Activated CD8-positive, alpha-beta memory T cell treated with anti-CD3 and anti-CD28 coated beads, Interleukin-2, amount 10 ng/mL, durations not matched to agents 7 days and 5 days (primary cell): ENCODE measurements around the gene RAB9A. TPM values are rescaled to one million over a fixed set of nuclear protein-coding genes. Genes with fewer than 3 reads are reported as not detected.
A peak's percentile ranks its signal among the peaks of the same experiment; 100 is the strongest.

Experiments used
- ATAC-seq: fragments of 150-1000 bp; cut with Tn5 transposase; one replicate; pipeline ENCODE4 v1.10.0; 2021; ENCODE audit warnings: moderate library complexity
- CTCF ChIA-PET: fragments of 350-600 bp; sonication (Branson Sonifier 250); formaldehyde crosslinking; loops from one replicate; lab custom pipeline; 2021; ENCODE audit warnings: antibody characterized with exemption; lab: Charles Lee
- DNase-seq: peaks from one replicate; pipeline ENCODE4 v3.0.0-alpha.2; 2020
- H3K27ac Mint-ChIP-seq: one replicate; pipeline ENCODE4 v1.8.0; 2021; ENCODE audit warnings: mild to moderate bottlenecking, mixed read lengths
- H3K27me3 Mint-ChIP-seq: one replicate; pipeline ENCODE4 v1.8.0; 2021; ENCODE audit warnings: mixed read lengths
- H3K36me3 Mint-ChIP-seq: one replicate; pipeline ENCODE4 v1.8.0; 2021; ENCODE audit warnings: mild to moderate bottlenecking, mixed read lengths
- H3K4me1 Mint-ChIP-seq: one replicate; pipeline ENCODE4 v1.8.0; 2021; ENCODE audit warnings: mixed read lengths
- H3K4me3 Mint-ChIP-seq: one replicate; pipeline ENCODE4 v1.8.0; 2021; ENCODE audit warnings: mild to moderate bottlenecking, moderate library complexity, mixed read lengths
- H3K9me3 Mint-ChIP-seq: one replicate; pipeline ENCODE4 v1.8.0; 2022; ENCODE audit warnings: low read depth, mixed read lengths
- total RNA-seq, 2 experiments: library from RNA; stranded (reverse); gene quantifications; one replicate each; pipeline ENCODE4 v1.2.3, GENCODE V29; 2021

RAB9A gene
- total RNA-seq, 2 experiments from 2014 or later, result 13.7 to 20.3 TPM

GRCh38 chrX:13747836-13748235, 58.9 kb downstream of the RAB9A start:
- CTCF ChIA-PET, result interaction anchor here (1.3 kb wide), 1 partner anchor 30 kb away, joined by 3 read pairs; no protein-coding TSS in a partner anchor
- DNase-seq, result peak; percentile 45
- H3K9me3 Mint-ChIP-seq, result no peaks in the 10 kb centered on the region

GRCh38 chrX:13748486-13748885, 59.6 kb downstream of the RAB9A start:
- Mint-ChIP-seq H3K36me3 (peaks cover 45% of the 10 kb centered on the region), H3K9me3 (no peaks in the 10 kb centered on the region), H3K4me3 (no peak overlapping the region), H3K27me3 (no peaks in the 10 kb centered on the region), H3K4me1 (peaks cover 30% of the 10 kb centered on the region), H3K27ac (no peak overlapping the region)
- ATAC-seq (no peak), DNase-seq (no peak)
- CTCF ChIA-PET, result interaction anchor here (0.7 to 1.3 kb wide), 4 partner anchors 30 to 283 kb away, joined by 3 read pairs; no protein-coding TSS in a partner anchor

More at GRCh38 chrX:13747836-13748235, 58.9 kb downstream of the RAB9A start:
- H3K4me3 Mint-ChIP-seq, result no peak overlapping the region
- peak overlapping the region; percentile 41 for H3K27ac Mint-ChIP-seq
- peaks cover 41% of the 10 kb centered on the region for H3K36me3 Mint-ChIP-seq
- no peak for ATAC-seq
- peaks cover 27% of the 10 kb centered on the region for H3K4me1 Mint-ChIP-seq
- no peaks in the 10 kb centered on the region for H3K27me3 Mint-ChIP-seq

- H3K9me3 Mint-ChIP-seq, result no peaks in the 10 kb centered on the region
- H3K36me3 Mint-ChIP-seq, result peaks cover 39% of the 10 kb centered on the region
- H3K4me3 Mint-ChIP-seq, result no peak overlapping the region
- peaks cover 35% of the 10 kb centered on the region for H3K4me1 Mint-ChIP-seq
- peak overlapping the region; percentile 43 for H3K27ac Mint-ChIP-seq
- no peaks in the 10 kb centered on the region for H3K27me3 Mint-ChIP-seq
- ATAC-seq, result peak; percentile 68
- CTCF ChIA-PET, result interaction anchor here (0.9 to 2.3 kb wide), 5 partner anchors 15 to 282 kb away, joined by 3 to 7 read pairs (median 4); partner anchors contain the start of genes OFD1 and TRAPPC2
- no peak for DNase-seq
Measured at GRCh38 chrX:13750204-13750603, 61.3 kb downstream of the RAB9A start.

GRCh38 chrX:13750812-13751211, 61.9 kb downstream of the RAB9A start:
- H3K9me3 Mint-ChIP-seq, result no peaks in the 10 kb centered on the region
- no peak for DNase-seq
- no peak for ATAC-seq
- no peaks in the 10 kb centered on the region for H3K27me3 Mint-ChIP-seq
- H3K36me3 Mint-ChIP-seq, result peaks cover 38% of the 10 kb centered on the region
- CTCF ChIA-PET, result interaction anchor here (1.0 to 2.3 kb wide), 6 partner anchors 8 to 281 kb away, joined by 3 to 7 read pairs (median 4); partner anchors contain the start of genes OFD1 and TRAPPC2
- no peak overlapping the region for H3K27ac Mint-ChIP-seq
- H3K4me3 Mint-ChIP-seq, result no peak overlapping the region
- H3K4me1 Mint-ChIP-seq, result peaks cover 39% of the 10 kb centered on the region

- Mint-ChIP-seq H3K27ac (no peak overlapping the region), H3K27me3 (no peaks in the 10 kb centered on the region), H3K36me3 (peaks cover 32% of the 10 kb centered on the region), H3K4me1 (peaks cover 37% of the 10 kb centered on the region), H3K9me3 (no peaks in the 10 kb centered on the region), H3K4me3 (no peak overlapping the region)
- DNase-seq (no peak), ATAC-seq (no peak)
- CTCF ChIA-PET, result interaction anchor here (1.2 to 1.5 kb wide), 2 partner anchors 16 to 280 kb away, joined by 4 to 5 read pairs; no protein-coding TSS in a partner anchor
Measured at GRCh38 chrX:13752141-13752540, 63.2 kb downstream of the RAB9A start.

GRCh38 chrX:13752646-13753045, 63.7 kb downstream of the RAB9A start:
- H3K27ac Mint-ChIP-seq, result peak overlapping the region; percentile 24
- CTCF ChIA-PET, result interaction anchor here (1.5 kb wide), 1 partner anchor 16 kb away, joined by 4 read pairs; no protein-coding TSS in a partner anchor
- H3K9me3 Mint-ChIP-seq, result no peaks in the 10 kb centered on the region

GRCh38 chrX:13754765-13755164, 65.8 kb downstream of the RAB9A start:
- Mint-ChIP-seq H3K4me3 (no peak overlapping the region), H3K27ac (no peak overlapping the region), H3K36me3 (peaks cover 30% of the 10 kb centered on the region), H3K4me1 (peaks cover 33% of the 10 kb centered on the region), H3K27me3 (no peaks in the 10 kb centered on the region), H3K9me3 (no peaks in the 10 kb centered on the region)
- CTCF ChIA-PET, result interaction anchor here (1.1 to 1.4 kb wide), 2 partner anchors 9 to 983 kb away, joined by 3 to 4 read pairs; no protein-coding TSS in a partner anchor
- no peak for DNase-seq
- ATAC-seq, result no peak

More at GRCh38 chrX:13752646-13753045, 63.7 kb downstream of the RAB9A start:
- ATAC-seq (no peak), DNase-seq (no peak)
- peaks cover 33% of the 10 kb centered on the region for H3K4me1 Mint-ChIP-seq
- H3K4me3 Mint-ChIP-seq, result no peak overlapping the region
- H3K36me3 Mint-ChIP-seq, result peaks cover 29% of the 10 kb centered on the region
- no peaks in the 10 kb centered on the region for H3K27me3 Mint-ChIP-seq

- CTCF ChIA-PET, result interaction anchor here (0.7 to 1.4 kb wide), 4 partner anchors 9 to 984 kb away, joined by 3 to 4 read pairs (median 4); no protein-coding TSS in a partner anchor
Measured at GRCh38 chrX:13755254-13755653, 66.3 kb downstream of the RAB9A start.

GRCh38 chrX:13756381-13756780, 67.5 kb downstream of the RAB9A start:
- Mint-ChIP-seq H3K9me3 (no peaks in the 10 kb centered on the region), H3K36me3 (peaks cover 38% of the 10 kb centered on the region), H3K4me3 (no peak overlapping the region), H3K4me1 (peaks cover 27% of the 10 kb centered on the region), H3K27me3 (no peaks in the 10 kb centered on the region), H3K27ac (no peak overlapping the region)
- CTCF ChIA-PET, result interaction anchor here (1.1 kb wide), 1 partner anchor 283 kb away, joined by 3 read pairs; no protein-coding TSS in a partner anchor
- no peak for DNase-seq
- ATAC-seq, result no peak

More at GRCh38 chrX:13755254-13755653, 66.3 kb downstream of the RAB9A start:
- Mint-ChIP-seq H3K4me3 (no peak overlapping the region), H3K27ac (peak overlapping the region; percentile 49), H3K9me3 (no peaks in the 10 kb centered on the region), H3K36me3 (peaks cover 31% of the 10 kb centered on the region), H3K4me1 (peaks cover 32% of the 10 kb centered on the region), H3K27me3 (no peaks in the 10 kb centered on the region)
- ATAC-seq (peak; percentile 84), DNase-seq (peak; percentile 46)

- CTCF ChIA-PET, result no interaction called here
- peaks cover 16% of the 10 kb centered on the region for H3K4me1 Mint-ChIP-seq
- no peak overlapping the region for H3K4me3 Mint-ChIP-seq
- no peaks in the 10 kb centered on the region for H3K27me3 Mint-ChIP-seq
- no peak for ATAC-seq
- H3K36me3 Mint-ChIP-seq, result peaks cover 34% of the 10 kb centered on the region
- no peaks in the 10 kb centered on the region for H3K9me3 Mint-ChIP-seq
- no peak for DNase-seq
- H3K27ac Mint-ChIP-seq, result no peak overlapping the region
Measured at GRCh38 chrX:13759152-13759718, 70.3 kb downstream of the RAB9A start.

Other genes starting within 250 kb of the RAB9A start
- 10 to 100 TPM in 1 of 2 experiments, 1 to 10 TPM in 1; 5.7 to 18.7 TPM for gene EGFL6, start 119.5 kb upstream of the RAB9A start, total RNA-seq
- gene TCEANC, start 36.0 kb upstream of the RAB9A start, total RNA-seq, result 1 to 10 TPM; 4.7 to 5.1 TPM
- gene TRAPPC2, start 45.5 kb downstream of the RAB9A start, total RNA-seq, result 10 to 100 TPM; 18.4 to 19.1 TPM
- gene OFD1, start 45.6 kb downstream of the RAB9A start, total RNA-seq, result 10 to 100 TPM; 32.3 to 45.8 TPM
- not detected for gene GPM6B, start 128.0 kb downstream of the RAB9A start, total RNA-seq